Small intestine (tissue), 7 donors: ENCODE results near the gene OCA2. TPM values are rescaled to one million over a fixed set of nuclear protein-coding genes. Genes with fewer than 3 reads are reported as not detected.

Source experiments
- DNase-seq, 2 donors: peaks; one replicate each; pipeline versions ENCODE4 v3.0.0 to v3.0.0-alpha.2; 2013
- FAIRE-seq: peaks from 2 replicates; lab custom pipeline; 2012; peaks lifted over from hg19 to GRCh38; lab: Jason Lieb, UNC
- H3K27ac ChIP-seq, 3 donors: one replicate each; pipeline ENCODE4 v1.5.1; 2013; ENCODE audit warnings: low read length in 2 of 3, mild to moderate bottlenecking in 2 of 3, control low read depth in 1 of 3, inconsistent platforms in 1 of 3, low read depth in 1 of 3, moderate library complexity in 1 of 3
- H3K27me3 ChIP-seq, 3 donors: one replicate each; pipeline ENCODE4 v1.6.1; 2013; ENCODE audit warnings: low read length in 3 of 3, inconsistent platforms in 1 of 3; ENCODE audit not compliant: control insufficient read depth in 3 of 3, insufficient read depth in 3 of 3
- H3K36me3 ChIP-seq, 3 donors: one replicate each; pipeline ENCODE4 v1.6.1; 2013; ENCODE audit warnings: low read length in 3 of 3, inconsistent platforms in 1 of 3, low read depth in 1 of 3, mild to moderate bottlenecking in 1 of 3, moderate library complexity in 1 of 3; ENCODE audit not compliant: control insufficient read depth in 3 of 3, insufficient read depth in 2 of 3
- H3K4me1 ChIP-seq, 3 donors: one replicate each; pipeline ENCODE4 v1.6.1; 2013; ENCODE audit warnings: low read length in 2 of 3, inconsistent platforms in 1 of 3, low read depth in 1 of 3, mild to moderate bottlenecking in 1 of 3, moderate library complexity in 1 of 3; ENCODE audit not compliant: control insufficient read depth in 3 of 3, insufficient read depth in 2 of 3
- H3K4me3 ChIP-seq, 3 donors: one replicate each; pipeline ENCODE4 v1.5.1; 2013; ENCODE audit warnings: low read length in 3 of 3, control low read depth in 1 of 3, inconsistent platforms in 1 of 3, low read depth in 1 of 3, mild to moderate bottlenecking in 1 of 3, moderate library complexity in 1 of 3
- H3K9me3 ChIP-seq, 2 donors: one replicate each; pipeline ENCODE4 v1.6.1; 2013; ENCODE audit warnings: low read depth in 1 of 2, low read length in 1 of 2; ENCODE audit not compliant: control insufficient read depth in 2 of 2, insufficient read depth in 1 of 2
- WGBS, 3 donors: extraction: QIAGEN DNeasy Blood & Tissue Kit; methylation state at CpG; one replicate each; pipeline ENCODE4 v1.1.7; 2013; 5-methylcytosine and 5-hydroxymethylcytosine counted together
- polyA plus RNA-seq, 4 donors: library from polyadenylated mRNA; stranded (reverse) in 3 of 4; unstranded in 1 of 4; fragments of 200-250 nt in 3 of 4; fragments of 120-200 nt in 1 of 4; gene quantifications; one replicate each; pipeline versions ENCODE4 v1.2.1 to v1.2.3, GENCODE V29; 2013
- donor health status: healthy with polysubstance abuse.
- donor health status: control.
- donor health status: control.
- donor health status: Bipolar disorder and iron deficiency.
- donor health status: healthy.

The OCA2 gene
- polyA plus RNA-seq, 4 donors, result 0.07 to 5.9 TPM; not detected in 2

DNA sequence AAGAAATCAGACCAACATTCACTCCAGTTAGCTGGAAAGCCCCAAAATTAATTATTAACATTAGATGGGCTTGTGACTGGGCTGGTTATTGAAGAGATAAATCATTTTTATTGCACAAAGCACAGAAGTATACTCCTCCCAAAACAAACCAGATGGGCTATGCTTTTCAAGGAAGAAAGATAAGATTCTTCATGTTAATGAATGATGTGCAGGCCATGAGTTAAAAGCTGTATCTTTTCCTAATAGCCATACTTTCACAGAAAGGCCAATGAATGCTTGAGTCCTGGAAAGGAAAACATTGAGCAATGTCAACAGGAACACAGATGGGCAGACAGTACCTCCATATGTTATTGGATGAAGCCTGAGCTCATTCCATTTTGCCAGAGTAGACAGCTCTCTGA, 55.4 kb downstream of the OCA2 start:
- Histone ChIP-seq H3K27ac (peak overlapping the region in 1 of 3 donors; percentile 86), H3K27me3 (no peaks in the 10 kb centered on the region), H3K4me1 (peaks cover 0 to 17% (median 0%) of the 10 kb centered on the region in 3 donors), H3K4me3 (no peak overlapping the region), H3K36me3 (no peaks in the 10 kb centered on the region), H3K9me3 (no peaks in the 10 kb centered on the region)
- DNase-seq (peak; percentile 2 to 76), FAIRE-seq (no peak)

DNA sequence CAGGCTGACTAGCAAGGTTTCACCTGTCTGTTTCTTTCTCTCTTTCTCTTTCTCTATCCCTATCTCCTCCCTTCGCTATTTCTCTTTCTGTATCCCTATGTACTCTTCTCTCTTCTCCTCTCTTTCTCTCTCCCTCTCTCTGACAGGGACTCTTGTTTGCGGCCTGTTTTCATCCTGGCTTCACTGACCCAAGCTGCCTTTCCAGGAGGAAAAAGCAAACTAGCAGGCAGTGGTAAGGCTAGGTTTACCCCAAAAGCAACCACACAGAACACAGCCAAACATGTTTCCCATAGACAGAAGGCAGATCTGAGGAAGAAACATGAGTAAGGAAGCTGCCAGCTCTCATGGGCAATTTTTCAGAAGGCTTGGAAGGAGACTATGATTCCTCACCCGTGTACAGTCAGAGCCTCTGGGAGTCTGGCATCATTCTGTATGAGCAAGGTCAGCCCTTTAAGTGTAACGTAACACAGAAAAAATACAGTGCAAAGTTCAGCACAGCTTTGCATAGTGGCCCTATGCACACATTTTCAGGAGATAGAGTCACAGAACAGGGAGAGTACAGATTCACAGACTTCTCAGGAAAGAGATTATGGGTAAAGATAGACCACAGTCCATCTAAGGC, 61.0 kb downstream of the OCA2 start:
- Histone ChIP-seq H3K4me1 (peaks cover 0 to 15% (median 0%) of the 10 kb centered on the region in 3 donors), H3K9me3 (no peaks in the 10 kb centered on the region), H3K4me3 (no peak overlapping the region), H3K27ac (peak overlapping the region in 1 of 3 donors; percentile 92), H3K27me3 (no peaks in the 10 kb centered on the region), H3K36me3 (no peaks in the 10 kb centered on the region)
- FAIRE-seq (no peak), DNase-seq (peak in 1 of 2 donors; percentile 81)
- WGBS, 3 donors, result 51 to 62% (median 54%) methylated on average over 4 of the region's 4 CpGs

DNA sequence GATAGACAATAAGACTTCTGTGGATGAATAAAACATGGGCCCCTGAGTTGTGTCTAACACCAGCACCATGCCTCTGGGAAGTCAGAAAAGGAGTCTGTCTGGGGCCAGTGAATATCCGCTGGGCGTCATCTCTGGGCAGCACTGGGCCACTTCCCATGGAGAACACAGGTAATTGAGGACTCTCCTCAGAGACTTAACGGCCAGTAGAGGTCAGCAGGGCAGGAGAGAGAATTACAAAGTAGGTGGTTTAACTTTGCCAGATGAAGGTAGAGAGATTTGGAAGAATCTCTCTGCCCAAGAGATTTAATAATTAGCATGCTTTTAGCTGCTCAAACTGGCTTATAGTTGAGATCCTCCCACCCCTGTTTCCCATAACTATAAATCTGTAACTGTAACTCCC, 65.7 kb downstream of the OCA2 start:
- H3K4me1 ChIP-seq, result peaks cover 0 to 10% (median 0%) of the 10 kb centered on the region in 3 donors
- WGBS, 3 donors, result 62 to 73% (median 65%) methylated on average over 3 of the region's 3 CpGs
- DNase-seq (no peak), FAIRE-seq (no peak)
- H3K36me3 ChIP-seq, result no peaks in the 10 kb centered on the region
- no peaks in the 10 kb centered on the region for H3K9me3 ChIP-seq
- no peak overlapping the region for H3K4me3 ChIP-seq
- no peaks in the 10 kb centered on the region for H3K27me3 ChIP-seq
- H3K27ac ChIP-seq, result no peak overlapping the region

DNA sequence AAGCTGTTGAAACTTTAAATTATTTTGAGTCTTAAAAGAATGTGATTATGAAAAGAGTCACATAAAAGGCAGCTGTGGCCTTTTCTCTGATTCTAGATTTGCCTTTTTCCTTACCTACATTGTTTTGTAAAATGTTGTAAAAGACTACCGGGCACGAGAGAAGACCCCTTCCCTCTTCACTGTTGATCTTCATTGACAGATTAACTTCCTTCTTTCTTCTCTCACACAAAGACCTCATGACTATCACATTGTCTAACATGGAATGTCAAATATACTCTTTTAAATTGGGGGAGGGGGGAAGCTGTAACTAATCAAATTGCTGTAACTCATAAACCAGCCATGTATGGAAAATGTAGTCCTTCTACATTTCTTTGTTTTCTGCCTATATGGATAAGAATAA, 68.3 kb downstream of the OCA2 start:
- FAIRE-seq (no peak), DNase-seq (no peak)
- WGBS, 3 donors, result 78 to 94% (median 91%) methylated on average over 2 of the region's 2 CpGs

DNA sequence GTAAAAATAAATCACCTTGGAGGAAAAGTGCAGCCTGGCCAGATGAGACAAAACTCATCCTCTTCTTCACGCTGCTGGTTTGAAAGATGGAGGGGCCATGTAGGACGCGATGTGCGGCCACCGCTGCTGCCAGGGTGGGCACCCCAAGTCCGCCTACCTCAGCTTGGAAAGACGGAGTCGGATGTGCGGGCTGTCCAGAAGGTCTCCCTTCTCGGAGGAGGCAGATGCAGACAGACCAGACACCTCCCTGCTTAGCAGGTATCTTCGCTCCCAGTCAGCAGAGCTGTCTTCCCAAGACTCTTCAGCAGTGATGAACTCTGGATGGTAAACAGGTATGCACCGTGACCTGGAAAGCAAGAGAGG, 71.4 kb downstream of the OCA2 start:
- 91 to 97% (median 94%) methylated on average over 12 of the region's 12 CpGs for WGBS, 3 donors
- FAIRE-seq, result no peak
- H3K27me3 ChIP-seq, result no peaks in the 10 kb centered on the region
- H3K9me3 ChIP-seq, result no peaks in the 10 kb centered on the region
- no peak overlapping the region for H3K27ac ChIP-seq
- H3K4me1 ChIP-seq, result no peaks in the 10 kb centered on the region
- peaks cover 0 to 8% (median 0%) of the 10 kb centered on the region in 3 donors for H3K36me3 ChIP-seq
- DNase-seq, result no peak
- H3K4me3 ChIP-seq, result no peak overlapping the region

More for the DNA sequence above, 68.3 kb downstream of the OCA2 start:
- Histone ChIP-seq H3K36me3 (peaks cover 0 to 8% (median 0%) of the 10 kb centered on the region in 3 donors), H3K27ac (no peak overlapping the region), H3K9me3 (no peaks in the 10 kb centered on the region), H3K4me3 (no peak overlapping the region), H3K4me1 (no peaks in the 10 kb centered on the region), H3K27me3 (no peaks in the 10 kb centered on the region)

DNA sequence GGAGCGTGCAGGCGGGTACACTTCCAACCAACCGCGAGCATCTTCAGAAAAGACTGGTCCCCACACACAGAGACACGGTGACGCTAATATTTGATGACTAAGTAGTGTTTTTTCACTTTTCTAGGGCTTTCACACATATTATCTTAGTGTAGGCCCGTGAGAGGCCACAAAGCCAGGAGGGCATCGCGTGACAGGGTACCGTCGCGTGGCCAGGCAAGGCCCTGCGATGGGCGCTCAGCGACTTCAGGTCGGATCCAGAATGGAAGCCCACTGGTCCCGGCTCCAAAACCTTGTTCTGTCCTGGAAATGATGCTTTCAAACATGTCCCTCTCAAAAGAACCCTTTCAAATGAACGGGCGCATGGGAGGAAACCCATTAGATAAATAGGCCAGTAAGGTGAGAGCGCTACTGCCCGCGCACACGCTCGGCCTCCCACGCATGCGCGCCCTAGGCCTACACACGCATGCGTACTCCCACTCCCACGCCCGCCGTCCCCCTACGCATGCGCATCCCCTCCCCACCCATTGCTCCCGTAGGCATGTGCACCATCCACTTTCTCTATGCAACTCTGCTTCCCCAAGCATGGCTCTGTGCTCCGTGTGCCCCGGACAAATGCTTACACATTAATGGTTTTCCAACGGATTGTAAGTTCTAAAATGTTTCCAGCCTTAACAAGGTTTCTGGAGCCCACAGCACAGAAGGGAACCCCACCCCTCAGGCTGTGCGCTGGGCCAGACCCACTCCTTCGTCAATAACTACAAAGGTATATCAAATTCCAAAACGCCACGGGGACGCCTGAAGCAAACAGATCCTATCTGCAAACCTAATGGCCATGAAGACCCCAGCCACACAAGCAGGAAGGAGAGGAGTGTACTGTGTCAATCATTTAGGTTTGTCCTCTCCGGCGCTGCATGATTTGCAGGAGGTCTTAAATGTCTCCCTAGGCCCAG, 72.1 kb downstream of the OCA2 start:
- Histone ChIP-seq H3K9me3 (no peaks in the 10 kb centered on the region), H3K36me3 (peaks cover 0 to 8% (median 0%) of the 10 kb centered on the region in 3 donors), H3K4me1 (no peaks in the 10 kb centered on the region), H3K27ac (no peak overlapping the region), H3K4me3 (no peak overlapping the region), H3K27me3 (no peaks in the 10 kb centered on the region)
- DNase-seq (no peak), FAIRE-seq (no peak)
- WGBS, 3 donors, result 90 to 95% (median 94%) methylated on average over 45 of the region's 45 CpGs

DNA sequence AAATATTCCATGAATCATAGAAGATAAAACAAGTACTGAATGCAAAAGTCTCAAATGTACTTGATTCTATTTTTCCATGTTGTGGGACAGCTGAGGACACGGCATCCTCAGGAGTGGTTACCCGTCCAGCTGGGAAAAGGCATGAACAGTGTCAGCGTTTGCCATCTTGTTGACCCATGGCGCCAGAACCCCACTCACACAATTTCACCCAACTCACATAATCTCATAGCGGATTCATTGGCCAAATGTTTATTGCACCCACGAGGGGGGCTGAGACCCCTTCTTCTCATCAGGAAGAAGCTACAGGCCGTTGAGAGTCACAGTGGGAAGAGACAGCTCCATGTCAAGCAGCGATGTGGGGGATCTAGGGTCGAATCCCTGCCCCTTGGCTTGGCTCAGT, 72.9 kb downstream of the OCA2 start:
- no peak for FAIRE-seq
- no peak overlapping the region for H3K27ac ChIP-seq
- WGBS, 3 donors, result 76 to 89% (median 77%) methylated on average over 9 of the region's 9 CpGs
- H3K4me1 ChIP-seq, result no peaks in the 10 kb centered on the region
- H3K4me3 ChIP-seq, result no peak overlapping the region
- peaks cover 0 to 8% (median 0%) of the 10 kb centered on the region in 3 donors for H3K36me3 ChIP-seq
- H3K9me3 ChIP-seq, result no peaks in the 10 kb centered on the region
- no peak for DNase-seq
- H3K27me3 ChIP-seq, result no peaks in the 10 kb centered on the region

DNA sequence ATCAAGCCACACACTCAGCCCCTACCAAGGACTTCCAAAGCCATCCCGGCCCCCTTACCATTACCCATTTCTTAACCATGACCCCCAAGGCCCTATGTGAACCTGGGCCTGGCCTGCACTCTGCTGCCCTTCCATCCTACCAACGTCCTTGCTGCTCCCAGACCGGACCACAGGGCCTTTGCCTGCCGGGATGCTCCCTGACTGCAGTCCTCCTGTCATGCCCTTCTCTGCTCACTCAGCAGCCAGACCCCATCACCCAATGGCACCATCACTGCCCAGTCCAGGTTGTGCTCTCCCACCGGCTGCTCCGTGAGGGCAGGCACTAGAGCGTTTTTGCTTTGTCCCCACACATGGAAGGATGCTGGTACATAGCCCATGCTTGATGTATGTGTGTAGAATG, 73.7 kb downstream of the OCA2 start:
- FAIRE-seq (no peak), DNase-seq (no peak)
- Histone ChIP-seq H3K4me3 (no peak overlapping the region), H3K36me3 (peaks cover 0 to 8% (median 0%) of the 10 kb centered on the region in 3 donors), H3K27me3 (no peaks in the 10 kb centered on the region), H3K4me1 (no peaks in the 10 kb centered on the region), H3K9me3 (no peaks in the 10 kb centered on the region), H3K27ac (no peak overlapping the region)
- WGBS, 3 donors, result 79 to 89% (median 88%) methylated on average over 7 of the region's 7 CpGs
